Testis (tissue), 3 donors: ENCODE data around the gene HOXB7. TPM values are rescaled to one million over a fixed set of nuclear protein-coding genes. Genes with fewer than 3 reads are reported as not detected.
A peak's percentile ranks its signal among the peaks of the same experiment; 100 is the strongest.

ENCODE experiments used
- DNase-seq: peaks from one replicate; pipeline ENCODE4 v3.0.0-alpha.2; 2019
- H3K27ac ChIP-seq, 2 donors: fragments of 200-600 bp; sonication (generic); one replicate each; pipeline ENCODE4 v1.5.1; 2019
- H3K27me3 ChIP-seq: fragments of 200-600 bp; sonication (generic); one replicate; pipeline ENCODE4 v1.5.1; 2019
- H3K36me3 ChIP-seq: fragments of 200-600 bp; sonication (generic); one replicate; pipeline ENCODE4 v1.5.1; 2017; ENCODE audit warnings: low read depth; ENCODE audit errors: missing control alignments
- H3K4me1 ChIP-seq: fragments of 200-600 bp; sonication (generic); one replicate; pipeline ENCODE4 v1.5.1; 2019
- H3K4me3 ChIP-seq, 2 donors: fragments of 200-600 bp; sonication (generic); one replicate each; pipeline ENCODE4 v1.5.1; 2017 to 2019
- H3K9me3 ChIP-seq: fragments of 200-600 bp; sonication (generic); one replicate; pipeline ENCODE4 v1.5.1; 2017
- CTCF ChIP-seq, 3 experiments: fragments of 450-650 bp in 2 of 3; fragments of 200-600 bp in 1 of 3; sonication (generic) in 1 of 3; IDR thresholded peaks; one replicate each; pipeline ENCODE4 v1.5.1; 2016 to 2019; ENCODE audit warnings: antibody characterized with exemption in 3 of 3, mild to moderate bottlenecking in 2 of 3, moderate library complexity in 1 of 3
- POLR2A ChIP-seq: fragments of 450-650 bp; IDR thresholded peaks from one replicate; pipeline ENCODE4 v1.6.1; 2017; ENCODE audit warnings: antibody characterized with exemption, mild to moderate bottlenecking, moderate library complexity
- WGBS, 2 donors: methylation state at CpG; one replicate each; pipeline ENCODE4 v1.1.5; 2018; 5-methylcytosine and 5-hydroxymethylcytosine counted together
- intact Hi-C: fragments of 100-400 bp; cut with DNase I; formaldehyde crosslinking; loops from one replicate; pipeline ENCODE4 v1.15.1; 2023; ENCODE audit warnings: low total_unique reads
- polyA plus RNA-seq: library from polyadenylated mRNA; stranded (reverse); fragments of 350-450 nt; fragmentation: Illumina TruSeq; extraction: RNeasy Lipid Tissue Mini Kit (QIAGEN cat#74804); gene quantifications from one replicate; pipeline ENCODE4 v1.2.3, GENCODE V29; 2014; ENCODE audit warnings: low read depth, low replicate concordance; ENCODE audit not compliant: insufficient read depth
- total RNA-seq, 2 donors: library from RNA; depleted of rRNA; stranded (reverse); fragments of >200 nt; gene quantifications; one replicate each; pipeline ENCODE4 v1.2.3, GENCODE V29; 2016

Gene HOXB7
- total and polyA plus RNA-seq, 3 donors from 2014 or later: 2.8 to 4.4 (median 3.2) TPM

GRCh38 chr17:48612456-48612853, 1.6 kb upstream of the HOXB7 start:
- DNase-seq: no peak
- 3% methylated on average over 15 of the region's 15 CpGs for WGBS, 2 donors
- no peaks in the 10 kb centered on the region for H3K36me3 ChIP-seq
- intact Hi-C loops: no loop called here
- no peaks in the 10 kb centered on the region for H3K9me3 ChIP-seq
- no peak overlapping the region for H3K27ac ChIP-seq
- H3K27me3 ChIP-seq: peaks cover 3% of the 10 kb centered on the region
- no peak for TF ChIP-seq POLR2A
- TF ChIP-seq CTCF (IDR thresholded peaks at IDR 0.05): no peak
- H3K4me3 ChIP-seq: peak overlapping the region; percentile 18 to 64
- H3K4me1 ChIP-seq: peaks cover 10% of the 10 kb centered on the region

GRCh38 chr17:48611681-48612455, 1.1 kb upstream of the HOXB7 start:
- WGBS, 2 donors: 4 to 6% methylated on average over 36 of the region's 36 CpGs
- intact Hi-C loops: no loop called here
- Histone ChIP-seq H3K27me3 (peaks cover 3% of the 10 kb centered on the region), H3K4me1 (peaks cover 10% of the 10 kb centered on the region), H3K9me3 (no peaks in the 10 kb centered on the region), H3K4me3 (peak overlapping the region; percentile 47 to 64), H3K36me3 (no peaks in the 10 kb centered on the region), H3K27ac (no peak overlapping the region)
- DNase-seq: no peak
- TF ChIP-seq CTCF (IDR thresholded peaks at IDR 0.05) (no peak), POLR2A (no peak)

GRCh38 chr17:48611213-48611612, 396 bp upstream of the HOXB7 start:
- TF ChIP-seq CTCF (IDR thresholded peaks at IDR 0.05) (no peak), POLR2A (no peak)
- DNase-seq: no peak
- Histone ChIP-seq H3K4me3 (peak overlapping the region; percentile 47 to 64), H3K4me1 (peaks cover 10% of the 10 kb centered on the region), H3K36me3 (no peaks in the 10 kb centered on the region), H3K27ac (peak overlapping the region in 1 of 2 donors; percentile 41), H3K27me3 (peaks cover 2% of the 10 kb centered on the region), H3K9me3 (no peaks in the 10 kb centered on the region)
- 3 to 4% methylated on average over 22 of the region's 22 CpGs for WGBS, 2 donors
- intact Hi-C loops: no loop called here

GRCh38 chr17:48609759-48610281, 997 bp downstream of the HOXB7 start:
- no peaks in the 10 kb centered on the region for H3K36me3 ChIP-seq
- H3K27ac ChIP-seq: no peak overlapping the region
- H3K4me1 ChIP-seq: peaks cover 10% of the 10 kb centered on the region
- no peaks in the 10 kb centered on the region for H3K9me3 ChIP-seq
- TF ChIP-seq CTCF (IDR thresholded peaks at IDR 0.05) (no peak), POLR2A (no peak)
- H3K4me3 ChIP-seq: peak overlapping the region; percentile 47 to 64
- 2 to 6% methylated on average over 8 to 15 of the region's 15 CpGs for WGBS, 2 donors
- no peak for DNase-seq
- intact Hi-C loops: no loop called here
- H3K27me3 ChIP-seq: no peaks in the 10 kb centered on the region

GRCh38 chr17:48609033-48609432, 1.8 kb downstream of the HOXB7 start:
- Histone ChIP-seq H3K27ac (no peak overlapping the region), H3K4me1 (peaks cover 10% of the 10 kb centered on the region), H3K9me3 (no peaks in the 10 kb centered on the region), H3K27me3 (no peaks in the 10 kb centered on the region), H3K36me3 (no peaks in the 10 kb centered on the region), H3K4me3 (no peak overlapping the region)
- intact Hi-C loops: no loop called here
- TF ChIP-seq CTCF (IDR thresholded peaks at IDR 0.05) (no peak), POLR2A (no peak)
- no peak for DNase-seq
